NCI-H2196 (cell line): ENCODE data around the gene TAF4.
"Not testable (repeated sequence)": the region's sequence is repeated elsewhere in the genome, so short reads cannot be mapped to it uniquely, and the experiment has no call there.

Source experiments
- DNase-seq: peaks from one replicate; lab custom pipeline; 2025; ENCODE audit not compliant: unreplicated experiment; lab: John Stamatoyannopoulos, UW

TAF4 gene

DNA sequence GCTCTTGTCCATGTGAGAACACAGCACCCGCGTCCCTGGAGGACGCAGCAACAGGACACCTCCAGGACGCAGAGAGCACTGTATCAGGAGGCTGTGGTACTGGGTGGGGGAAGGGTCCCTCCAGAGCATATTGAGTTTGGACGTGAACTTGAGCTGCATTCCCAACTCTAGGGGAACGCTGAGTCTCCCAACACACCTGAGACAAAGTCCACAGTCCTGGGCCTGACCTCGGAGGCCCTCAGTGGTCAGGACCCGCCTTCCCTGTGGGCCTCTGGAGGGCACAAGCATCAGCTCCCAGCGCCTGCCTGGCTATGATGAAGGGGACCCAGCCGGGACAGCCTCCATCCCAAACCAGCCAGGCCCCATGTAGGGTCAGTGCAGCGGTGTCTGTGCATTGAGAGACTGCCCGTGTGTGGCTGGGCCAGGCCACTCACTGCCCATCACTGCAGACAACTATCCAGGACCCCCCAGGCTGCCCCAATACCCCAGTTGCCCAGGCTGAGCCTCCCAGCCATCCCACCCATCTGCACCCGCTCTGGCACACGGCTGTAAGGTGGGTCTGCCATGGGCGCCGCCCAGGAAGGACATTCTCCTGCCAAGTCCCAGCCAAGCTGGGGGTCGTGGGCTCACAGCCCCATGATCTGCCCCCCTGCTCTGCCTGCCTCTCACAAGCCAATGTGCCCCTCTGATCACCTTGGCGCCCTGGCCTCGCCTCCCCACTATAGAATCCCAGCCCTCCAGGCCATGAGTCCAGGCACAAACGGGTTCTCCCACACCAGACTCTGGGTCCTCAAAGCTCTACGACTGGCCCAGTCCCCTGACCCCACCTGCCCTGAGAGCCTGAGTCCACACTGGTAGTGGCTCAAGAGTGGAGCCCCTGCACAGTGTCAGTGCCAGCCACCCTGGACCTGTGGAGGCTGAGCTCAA lies 115.7 kb downstream of the TAF4 start:
- DNase-seq, result no peak

DNA sequence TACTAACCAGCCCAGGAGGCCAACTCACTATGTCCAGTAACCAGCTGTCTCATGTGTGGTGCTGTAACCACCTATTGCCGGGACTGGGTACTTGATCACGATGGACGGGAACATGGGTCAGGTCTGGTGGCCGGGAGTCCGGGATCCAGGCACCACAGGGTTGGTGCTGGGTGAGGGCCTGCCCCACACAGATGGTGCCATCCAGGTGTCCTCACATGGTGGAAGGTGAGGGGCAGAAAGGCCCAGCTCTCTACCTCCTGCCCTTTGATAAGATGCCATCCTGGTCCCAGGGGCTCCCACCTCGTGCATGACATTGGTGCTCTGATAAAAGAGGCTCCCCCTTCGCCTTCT lies 116.3 kb downstream of the TAF4 start:
- DNase-seq, result no peak

DNA sequence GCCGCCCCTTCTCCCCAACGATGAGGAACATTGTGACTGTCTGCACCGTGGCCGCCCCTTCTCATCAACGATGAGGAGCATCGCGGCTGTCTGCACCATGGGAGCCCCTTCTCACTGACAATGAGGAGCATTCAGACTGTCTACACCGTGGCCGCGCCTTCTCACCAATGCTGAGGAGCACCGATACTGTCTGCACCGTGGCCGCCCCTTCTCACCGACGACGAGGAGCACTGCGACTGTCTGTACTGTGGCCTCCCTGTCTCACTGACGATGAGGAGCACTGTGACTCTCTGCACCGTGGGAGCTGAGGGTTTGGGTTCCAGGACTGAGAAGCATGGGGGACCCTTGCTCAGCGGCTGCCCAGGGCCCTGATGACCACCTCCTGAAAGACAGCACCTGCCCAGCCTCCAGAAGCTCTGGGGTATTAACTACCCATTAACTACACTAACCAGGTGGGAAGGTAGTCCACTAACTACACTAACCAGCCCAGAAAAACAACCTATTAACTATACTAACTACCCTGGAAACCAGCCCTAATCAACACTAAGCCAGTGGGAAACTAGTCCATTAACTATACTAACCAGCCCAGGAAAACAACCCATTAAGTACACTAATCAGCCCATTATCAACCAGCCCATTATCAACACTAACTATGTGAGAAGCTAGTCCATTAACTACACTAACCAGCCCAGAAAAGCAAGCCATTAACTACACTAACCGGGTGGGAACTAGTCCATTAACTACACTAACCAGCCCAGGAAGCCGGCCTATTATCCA lies 116.9 kb downstream of the TAF4 start:
- no peak for DNase-seq

DNA sequence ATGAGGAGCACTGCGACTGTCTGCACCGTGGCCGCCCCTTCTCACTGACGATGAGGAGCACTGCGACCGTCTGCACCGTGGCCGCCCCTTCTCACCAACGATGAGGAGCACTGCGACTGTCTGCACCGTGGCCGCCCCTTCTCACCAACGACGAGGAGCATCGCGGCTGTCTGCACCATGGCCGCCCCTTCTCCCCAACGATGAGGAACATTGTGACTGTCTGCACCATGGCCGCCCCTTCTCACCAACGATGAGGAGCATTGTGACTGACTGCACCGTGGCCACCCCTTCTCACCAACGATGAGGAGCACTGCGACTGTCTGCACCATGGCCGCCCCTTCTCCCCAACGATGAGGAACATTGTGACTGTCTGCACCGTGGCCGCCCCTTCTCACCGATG lies 117.6 kb downstream of the TAF4 start:
- not testable (repeated sequence) for DNase-seq

DNA sequence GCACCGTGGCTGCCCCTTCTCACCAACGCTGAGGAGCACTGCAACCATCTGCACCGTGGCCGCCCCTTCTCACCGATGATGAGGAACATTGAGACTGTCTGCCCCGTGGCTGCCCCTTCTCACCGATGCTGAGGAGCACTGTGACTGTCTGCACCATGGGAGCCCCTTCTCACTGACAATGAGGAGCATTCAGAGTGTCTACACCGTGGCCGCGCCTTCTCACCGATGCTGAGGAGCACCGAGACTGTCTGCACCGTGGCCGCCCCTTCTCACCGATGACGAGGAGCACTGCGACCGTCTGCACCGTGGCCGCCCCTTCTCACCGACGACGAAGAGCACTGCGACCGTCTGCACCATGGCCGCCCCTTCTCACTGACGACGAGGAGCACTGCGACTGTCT lies 120.2 kb downstream of the TAF4 start:
- not testable (repeated sequence) for DNase-seq

DNA sequence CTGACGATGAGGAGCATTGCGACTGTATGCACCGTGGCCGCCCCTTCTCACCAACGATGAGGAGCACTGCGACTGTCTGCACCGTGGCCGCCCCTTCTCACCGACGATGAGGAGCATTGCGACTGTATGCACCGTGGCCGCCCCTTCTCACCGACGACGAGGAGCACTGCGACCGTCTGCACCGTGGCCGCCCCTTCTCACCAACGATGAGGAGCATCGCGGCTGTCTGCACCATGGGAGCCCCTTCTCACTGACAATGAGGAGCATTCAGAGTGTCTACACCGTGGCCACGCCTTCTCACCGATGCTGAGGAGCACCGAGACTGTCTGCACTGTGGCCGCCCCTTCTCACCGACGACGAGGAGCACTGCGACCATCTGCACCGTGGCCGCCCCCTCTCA lies 120.7 kb downstream of the TAF4 start:
- not testable (repeated sequence) for DNase-seq

DNA sequence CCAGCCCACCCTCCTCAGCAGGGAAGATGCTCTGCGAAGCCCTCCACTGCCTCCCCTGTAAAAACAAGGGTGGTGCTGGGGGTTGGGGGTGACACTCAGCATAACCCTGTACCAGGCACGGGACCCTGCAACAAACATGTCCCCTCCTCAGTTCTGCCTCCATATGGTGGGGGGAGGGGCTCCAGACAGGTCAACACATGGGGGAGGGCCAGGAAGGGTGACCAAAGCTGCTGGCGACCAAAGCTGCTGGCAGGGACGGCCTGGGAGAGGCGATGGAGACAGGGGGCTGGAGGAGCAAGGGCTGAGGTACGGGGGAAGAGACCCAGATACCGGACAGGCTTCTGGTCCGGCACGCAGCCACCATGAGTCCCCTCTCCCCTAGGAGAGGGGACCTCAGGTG lies 123.2 kb downstream of the TAF4 start:
- no peak for DNase-seq

DNA sequence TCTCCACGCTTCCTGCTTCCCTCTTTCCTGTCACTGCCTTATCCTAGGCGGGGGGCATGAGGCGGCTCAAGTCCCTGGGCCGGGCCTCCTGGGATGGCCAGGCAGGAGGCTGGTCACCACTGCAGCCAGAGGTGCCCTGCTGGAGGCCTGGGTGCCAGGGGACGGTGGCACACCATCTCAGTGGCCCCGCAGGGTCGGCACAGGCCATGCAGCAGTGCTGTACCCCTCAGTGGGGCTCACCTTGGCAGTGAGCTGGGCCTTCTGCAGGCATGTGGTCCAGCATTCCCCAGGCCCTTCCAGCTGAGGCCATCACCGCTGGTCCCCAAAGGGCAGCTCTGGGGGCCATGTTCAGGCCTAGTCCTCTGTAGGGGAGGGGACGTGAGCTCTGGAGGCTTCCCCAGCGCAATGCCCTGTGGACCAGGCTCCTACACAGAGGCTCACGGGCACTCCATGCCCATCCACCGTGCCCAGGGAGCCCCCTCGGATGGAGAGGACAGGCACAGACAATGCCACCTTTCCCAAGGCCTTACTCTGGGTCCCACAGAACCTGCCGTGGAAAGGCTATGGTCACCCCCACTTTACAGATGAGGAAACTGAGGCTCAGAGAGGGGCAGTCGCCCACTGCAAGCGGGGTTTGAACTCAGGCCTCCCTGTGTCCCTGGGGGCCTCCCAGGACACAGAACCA lies 123.8 kb downstream of the TAF4 start:
- DNase-seq, result no peak

DNA sequence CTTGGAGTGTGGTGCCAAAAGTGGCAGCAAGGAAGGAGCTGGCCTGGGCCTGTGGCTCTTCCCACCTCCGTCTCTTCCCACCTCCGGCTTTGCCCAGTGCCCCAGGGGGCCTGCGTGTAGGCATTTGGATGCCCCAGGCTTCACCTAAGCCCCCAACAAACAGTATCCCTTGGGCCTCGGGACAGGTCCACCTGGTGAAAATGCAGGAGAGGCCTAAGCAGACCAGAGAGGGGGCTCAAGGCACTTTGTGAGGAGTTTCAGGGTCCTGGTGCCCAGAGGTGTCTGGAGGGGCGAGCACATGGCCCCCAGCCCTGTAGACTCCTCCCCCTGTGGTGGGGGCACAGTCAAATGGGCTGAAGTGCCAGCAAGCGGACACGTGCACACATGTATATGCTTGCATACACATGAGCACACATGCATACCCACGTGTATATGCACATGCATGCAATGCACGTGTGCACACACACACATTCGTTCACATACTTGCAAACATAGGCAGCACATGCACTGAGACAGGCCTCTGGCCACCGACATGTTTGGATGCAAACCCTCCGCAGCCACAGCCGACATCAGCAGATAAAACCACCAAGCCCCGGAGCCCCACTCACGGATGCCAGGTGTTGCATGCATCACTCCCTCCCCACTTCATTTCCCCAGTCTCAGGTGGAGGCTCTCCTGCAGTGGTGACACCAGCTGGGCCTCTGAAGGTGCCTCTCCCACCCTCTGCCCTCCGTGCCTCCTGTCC lies 124.5 kb downstream of the TAF4 start:
- DNase-seq, result no peak

DNA sequence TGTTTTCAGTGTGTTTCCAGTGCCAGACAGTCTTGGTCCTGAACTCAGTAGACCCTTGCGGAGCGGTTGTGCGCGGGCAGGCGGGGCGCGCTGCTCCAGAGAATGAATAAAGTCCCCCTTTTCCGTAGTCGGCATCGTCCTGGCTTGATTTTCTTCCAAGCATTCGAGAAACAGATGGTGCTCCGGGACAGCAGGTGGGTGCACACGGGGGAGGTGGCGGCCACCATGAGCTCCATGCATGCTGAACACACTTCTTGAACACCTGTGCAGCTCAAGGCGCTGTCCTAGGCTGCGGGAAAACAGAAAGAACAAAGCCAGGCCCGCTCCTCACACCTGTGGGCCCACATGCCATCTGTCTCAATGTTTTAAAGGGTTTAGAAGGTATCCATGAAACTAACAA lies 125.2 kb downstream of the TAF4 start:
- DNase-seq, result no peak

DNA sequence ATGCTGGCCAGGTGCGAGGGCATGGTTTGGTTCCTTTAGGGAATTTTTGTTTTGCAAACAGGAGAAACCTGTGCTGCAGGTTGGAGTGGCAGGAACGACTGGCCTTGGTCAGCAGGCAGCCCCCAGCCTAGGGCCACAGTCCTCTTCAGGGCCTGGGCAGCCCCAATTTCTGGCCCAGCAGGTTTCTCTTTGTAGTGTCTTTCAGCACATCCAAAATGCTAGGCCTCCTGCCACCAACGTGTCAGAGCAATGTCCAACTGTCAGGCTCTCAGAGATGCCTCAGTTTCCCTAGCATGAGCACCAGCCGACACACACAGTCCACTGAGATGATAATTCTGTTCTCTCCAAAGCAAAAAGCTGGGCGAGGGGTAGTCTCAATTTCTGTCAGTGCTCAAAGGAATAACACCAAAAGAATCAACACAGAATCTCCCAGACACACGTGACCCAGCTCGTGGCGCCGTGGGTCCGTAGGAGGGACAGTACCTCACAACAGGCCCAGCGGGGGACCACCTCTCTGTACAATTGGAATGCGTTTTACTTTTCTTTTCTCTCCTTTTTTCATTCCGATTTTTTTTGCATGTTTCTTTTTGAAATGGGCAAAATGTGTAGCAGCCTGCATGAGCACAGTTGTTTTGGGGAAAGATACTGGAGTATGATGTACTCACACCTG lies 125.9 kb downstream of the TAF4 start:
- no peak for DNase-seq

DNA sequence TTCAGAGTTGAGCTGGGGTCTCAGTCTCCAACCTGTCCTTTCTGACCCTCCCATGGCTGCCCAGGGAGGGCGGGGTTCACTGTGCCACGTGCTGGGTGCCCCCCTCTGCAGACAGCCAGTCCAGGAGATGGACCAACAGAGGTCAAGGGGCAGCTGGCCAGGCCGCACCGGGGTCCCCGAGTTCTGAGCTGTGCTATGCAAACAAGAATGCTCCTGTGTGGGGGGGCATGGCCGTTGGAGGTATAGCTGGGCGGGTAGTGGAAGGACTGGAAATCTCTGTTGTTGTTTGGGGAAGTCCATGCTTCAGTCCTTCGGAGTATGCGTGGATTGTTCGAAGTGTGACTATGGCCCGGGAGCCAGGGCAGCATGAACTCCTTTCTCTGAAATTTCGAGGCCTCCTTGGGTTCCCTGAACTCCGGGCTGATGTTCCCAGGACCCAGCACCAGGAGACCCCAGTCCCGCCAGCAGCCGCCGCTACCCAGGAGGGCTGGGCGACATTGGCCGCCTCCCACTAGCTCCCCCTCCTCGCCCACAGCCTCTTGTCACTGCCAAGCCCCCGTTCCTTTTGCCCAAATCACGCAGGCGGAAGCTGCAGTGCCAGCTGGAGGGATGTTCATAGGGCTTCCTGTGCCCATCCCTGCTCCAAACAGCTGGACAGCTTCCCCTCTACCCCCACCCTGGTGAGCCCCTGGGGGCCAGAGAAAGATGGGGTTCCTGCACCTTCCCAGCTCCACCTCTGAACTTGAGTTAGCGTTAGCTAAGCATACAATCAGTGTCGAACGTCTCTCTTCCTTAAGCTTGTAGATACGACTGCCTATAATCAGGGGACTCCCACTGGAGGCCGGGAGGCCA lies 126.6 kb downstream of the TAF4 start:
- no peak for DNase-seq

DNA sequence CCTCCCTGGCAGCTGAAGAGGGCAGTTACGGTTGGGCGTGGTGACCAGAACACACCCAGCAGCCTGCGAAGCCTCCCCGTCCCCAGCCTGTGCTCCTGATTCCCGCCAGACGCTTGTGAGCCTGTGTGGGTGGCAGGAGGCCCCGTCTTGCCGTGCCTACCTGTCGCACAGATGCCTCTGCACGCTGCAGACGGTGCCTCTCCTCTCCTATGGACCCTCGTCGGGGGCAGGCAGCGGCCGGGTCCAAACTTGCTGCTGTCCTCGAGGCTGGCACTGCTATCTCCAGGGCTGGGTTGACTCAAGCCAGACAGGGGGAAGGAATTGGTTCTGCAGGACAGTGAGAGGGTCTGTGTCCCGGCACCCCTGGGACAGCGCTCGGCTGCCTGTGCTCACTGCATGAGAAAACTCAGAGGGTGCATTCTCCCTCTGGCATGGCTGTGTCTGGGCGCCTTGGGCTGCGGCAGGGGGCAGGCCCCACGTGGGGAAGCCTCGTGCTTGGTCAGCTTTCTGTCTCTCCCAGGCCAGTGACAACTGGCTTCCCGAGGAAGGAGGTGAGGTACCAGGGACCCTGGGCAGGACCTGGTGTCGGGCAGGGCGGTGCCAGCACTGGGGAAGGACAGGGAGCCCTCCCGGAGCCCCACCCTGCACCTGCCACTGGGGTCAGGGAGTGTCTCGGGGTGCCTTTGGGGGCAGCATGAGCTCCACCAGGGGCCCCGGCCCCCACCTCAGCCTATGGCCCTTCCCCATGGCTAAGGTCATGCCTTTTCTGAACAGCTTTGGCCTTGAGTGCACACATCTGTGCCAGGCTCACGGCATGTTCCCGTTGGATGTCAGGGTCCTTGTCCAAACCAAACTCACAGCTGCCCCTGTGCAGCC lies 127.5 kb downstream of the TAF4 start:
- DNase-seq, result no peak

DNA sequence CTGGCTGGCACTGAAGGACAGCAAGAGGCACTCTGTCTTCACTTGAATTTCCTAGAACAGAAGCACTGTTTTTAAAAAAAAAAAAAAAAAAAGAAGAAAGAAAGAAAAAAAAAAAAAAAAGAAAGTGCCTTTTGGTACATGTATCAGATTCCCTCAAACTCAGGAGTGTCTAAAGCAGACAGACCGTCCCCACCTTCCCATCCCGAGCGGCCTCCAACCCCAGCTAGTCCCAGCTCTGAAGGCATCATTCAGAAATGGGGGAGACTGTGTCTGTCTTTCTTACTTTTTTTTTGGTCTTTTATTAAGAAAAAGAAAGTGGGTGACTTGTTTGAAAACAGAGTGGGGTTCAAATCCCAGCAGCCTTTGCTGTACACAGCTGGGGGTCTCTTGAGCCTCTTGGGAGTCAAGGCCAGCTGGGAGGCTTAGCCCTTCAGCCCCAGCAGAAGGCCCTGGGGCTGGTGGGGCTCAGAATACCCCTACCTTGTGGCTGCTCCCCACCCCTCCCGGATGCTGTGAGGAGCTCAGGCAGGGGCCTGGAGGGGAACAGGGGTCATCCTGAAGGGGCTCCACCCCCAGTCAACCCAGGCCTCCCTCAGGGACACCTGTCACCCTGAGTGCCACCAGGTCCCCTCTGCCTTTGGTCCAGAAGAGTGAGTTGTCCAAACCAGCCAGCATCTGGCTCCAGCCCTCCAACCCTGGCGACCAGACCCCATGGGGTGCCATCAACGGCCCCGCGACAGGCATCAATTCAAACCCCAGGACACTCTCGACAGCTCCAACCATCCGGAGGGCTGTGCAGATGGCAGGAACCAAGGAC lies 128.3 kb downstream of the TAF4 start:
- no peak for DNase-seq

DNA sequence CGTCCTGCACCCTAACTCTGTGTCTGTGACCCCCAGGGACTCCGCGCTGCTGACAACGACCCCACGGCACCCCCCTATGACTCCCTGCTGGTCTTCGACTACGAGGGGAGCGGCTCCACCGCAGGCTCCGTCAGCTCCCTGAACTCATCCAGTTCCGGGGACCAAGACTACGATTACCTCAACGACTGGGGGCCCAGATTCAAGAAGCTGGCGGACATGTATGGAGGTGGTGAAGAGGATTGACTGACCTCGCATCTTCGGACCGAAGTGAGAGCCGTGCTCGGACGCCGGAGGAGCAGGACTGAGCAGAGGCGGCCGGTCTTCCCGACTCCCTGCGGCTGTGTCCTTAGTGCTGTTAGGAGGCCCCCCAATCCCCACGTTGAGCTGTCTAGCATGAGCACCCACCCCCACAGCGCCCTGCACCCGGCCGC lies 129.0 kb downstream of the TAF4 start:
- DNase-seq, result no peak

DNA sequence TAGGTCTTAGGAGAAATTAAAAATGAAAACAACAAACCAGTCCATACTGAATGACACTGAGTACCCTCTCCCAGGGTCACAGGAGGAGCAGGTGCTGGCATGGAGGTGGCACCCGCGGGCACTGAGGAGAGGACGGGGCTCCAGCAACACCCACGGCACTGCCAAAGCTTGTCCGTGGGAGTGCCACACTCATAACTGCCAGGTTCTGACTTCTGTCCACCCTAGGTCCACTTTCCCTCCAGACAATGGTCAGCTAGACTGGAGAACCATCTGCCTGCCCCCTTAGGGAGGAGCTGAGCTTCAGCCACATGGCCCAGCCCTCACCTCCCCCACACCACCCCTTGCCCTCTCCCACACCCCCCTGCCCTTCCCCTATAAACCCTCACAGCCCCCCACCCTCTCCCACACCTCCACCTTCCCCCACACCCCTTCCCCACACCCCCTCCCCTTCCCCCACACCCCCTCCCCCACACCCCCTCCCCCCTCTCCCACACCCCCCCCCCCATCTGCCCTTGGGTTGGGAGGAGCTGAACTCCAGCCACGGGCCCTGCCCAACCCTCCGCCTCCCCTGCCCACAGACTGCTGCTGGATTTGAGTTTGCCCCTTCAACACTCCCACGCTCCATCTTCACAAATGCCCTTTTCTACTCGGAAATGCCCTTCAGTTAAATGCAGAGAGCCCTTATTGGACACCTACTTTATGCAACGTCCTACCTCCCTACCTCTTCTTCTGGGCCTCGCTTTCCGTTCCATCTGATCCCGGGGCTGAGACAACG lies 129.6 kb downstream of the TAF4 start:
- no peak for DNase-seq
